Uterus (tissue), 2 donors: ENCODE results near the gene SLC66A3.

Experiments used
- CTCF ChIP-seq, 4 experiments: fragments of 200-600 bp in 2 of 4; fragments of 450-650 bp in 2 of 4; sonication (generic) in 2 of 4; IDR thresholded peaks; one replicate each; pipeline ENCODE4 v1.5.1; 2016 to 2019; ENCODE audit warnings: antibody characterized with exemption in 4 of 4, mild to moderate bottlenecking in 2 of 4, moderate library complexity in 1 of 4
- POLR2A ChIP-seq, 2 donors: fragments of 450-650 bp; IDR thresholded peaks; one replicate each; pipeline ENCODE4 v1.6.1; 2016; ENCODE audit warnings: antibody characterized with exemption in 2 of 2, mild to moderate bottlenecking in 1 of 2, moderate library complexity in 1 of 2

GRCh38 chr2:11169333-11169732 is 14.1 kb downstream of the SLC66A3 start:
- TF ChIP-seq CTCF (IDR thresholded peaks at IDR 0.05), result no peak
- no peak for TF ChIP-seq POLR2A (IDR thresholded peaks at IDR 0.05)
